Activated CD8-positive, alpha-beta T cell treated with anti-CD3 and anti-CD28 coated beads for 36 hours (primary cell): Measurements from ENCODE around the gene BTN2A1. TPM values are rescaled to one million over a fixed set of nuclear protein-coding genes. Genes with fewer than 3 reads are reported as not detected.

ENCODE experiments used
- ATAC-seq: fragments of 200-7000 bp; cut with Tn5 transposase; one replicate; pipeline ENCODE4 v1.10.0; 2021; ENCODE audit warnings: mild to moderate bottlenecking, moderate library complexity
- CTCF ChIA-PET: fragments of 350-600 bp; sonication (Branson Sonifier 250); formaldehyde crosslinking; loops from one replicate; lab custom pipeline; 2021; ENCODE audit warnings: antibody characterized with exemption; lab: Charles Lee
- POLR2A ChIA-PET: fragments of 350-600 bp; sonication (Branson Sonifier 250); formaldehyde crosslinking; loops from one replicate; lab custom pipeline; 2021; ENCODE audit warnings: antibody characterized with exemption; lab: Charles Lee
- DNase-seq: peaks from one replicate; pipeline ENCODE4 v3.0.0-alpha.2; 2020
- H3K27ac Mint-ChIP-seq: one replicate; pipeline ENCODE4 v1.8.0; 2021; ENCODE audit warnings: mild to moderate bottlenecking, mixed read lengths
- H3K27me3 Mint-ChIP-seq: one replicate; pipeline ENCODE4 v1.8.0; 2021; ENCODE audit warnings: mixed read lengths
- H3K36me3 Mint-ChIP-seq: one replicate; pipeline ENCODE4 v1.8.0; 2021; ENCODE audit warnings: low read depth, mixed read lengths
- H3K4me1 Mint-ChIP-seq: one replicate; pipeline ENCODE4 v1.8.0; 2021; ENCODE audit warnings: low read depth, mixed read lengths
- H3K4me3 Mint-ChIP-seq: one replicate; pipeline ENCODE4 v1.8.0; 2021; ENCODE audit warnings: mild to moderate bottlenecking, moderate library complexity, mixed read lengths
- H3K9me3 Mint-ChIP-seq: one replicate; pipeline ENCODE4 v1.8.0; 2021; ENCODE audit warnings: mixed read lengths
- intact Hi-C: fragments of 100-400 bp; cut with micrococcal nuclease; formaldehyde crosslinking; loops from one replicate; pipeline ENCODE4 v1.10.0; 2022
- total RNA-seq, 2 experiments: library from RNA; stranded (reverse); gene quantifications; one replicate each; pipeline ENCODE4 v1.2.3, GENCODE V29; 2021
- TF ChIP-seq, protein P1 (sequence below): fragments of 200-600 bp; IDR thresholded peaks from one replicate; pipeline ENCODE4 v1.8.0; 2022; ENCODE audit warnings: antibody characterized with exemption, mild to moderate bottlenecking

BTN2A1 gene
- 10 to 100 TPM; 14.2 to 16.2 TPM for total RNA-seq

DNA sequence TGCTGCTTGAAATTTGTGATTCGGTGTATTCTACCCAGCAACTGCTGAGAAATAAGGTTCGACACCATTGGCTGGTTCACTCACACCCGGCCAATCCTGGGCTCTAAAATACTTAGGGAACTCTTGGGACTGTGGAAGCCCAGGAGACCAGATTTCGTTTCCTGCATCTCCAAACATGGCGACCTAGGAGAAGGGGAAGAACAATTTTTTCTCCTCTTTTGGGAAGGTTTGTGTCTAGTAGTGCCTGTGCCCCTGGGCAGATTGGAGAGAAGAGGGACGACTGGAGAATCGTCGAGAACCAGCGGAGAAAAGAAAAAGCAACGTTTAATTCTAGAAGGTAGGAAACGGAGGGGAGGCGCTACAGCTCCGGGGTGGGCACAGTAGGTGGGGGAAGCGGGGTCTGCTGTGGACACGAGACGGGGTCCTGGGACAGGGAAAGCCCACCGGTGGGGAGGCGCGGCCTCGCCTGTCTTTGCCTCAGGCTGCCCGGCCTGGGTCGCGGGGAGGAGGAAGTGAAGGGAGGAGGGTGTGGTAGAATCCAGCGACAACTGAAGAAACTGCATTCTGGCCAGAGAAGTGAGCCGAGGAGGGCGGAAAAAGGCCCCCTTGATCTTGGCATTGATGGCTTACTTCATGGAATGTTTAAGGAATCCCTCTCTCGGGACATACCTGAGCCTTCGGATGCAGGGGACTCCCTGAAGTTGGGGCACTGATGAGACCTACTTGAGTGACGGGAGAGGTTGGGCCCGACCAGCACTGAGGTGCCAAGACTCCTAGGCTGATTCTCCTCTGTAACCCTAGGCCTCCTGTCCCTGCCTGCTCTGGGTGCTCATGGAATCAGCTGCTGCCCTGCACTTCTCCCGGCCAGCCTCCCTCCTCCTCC, at the start of gene BTN2A1:
BTN2A1 (plus strand) TSS at position 150 of the 883 bp plus-strand sequence; CDS start at position 832, 682 bp downstream.
- H3K4me3 Mint-ChIP-seq = peak within 1 kb of the TSS; percentile 92

DNA sequence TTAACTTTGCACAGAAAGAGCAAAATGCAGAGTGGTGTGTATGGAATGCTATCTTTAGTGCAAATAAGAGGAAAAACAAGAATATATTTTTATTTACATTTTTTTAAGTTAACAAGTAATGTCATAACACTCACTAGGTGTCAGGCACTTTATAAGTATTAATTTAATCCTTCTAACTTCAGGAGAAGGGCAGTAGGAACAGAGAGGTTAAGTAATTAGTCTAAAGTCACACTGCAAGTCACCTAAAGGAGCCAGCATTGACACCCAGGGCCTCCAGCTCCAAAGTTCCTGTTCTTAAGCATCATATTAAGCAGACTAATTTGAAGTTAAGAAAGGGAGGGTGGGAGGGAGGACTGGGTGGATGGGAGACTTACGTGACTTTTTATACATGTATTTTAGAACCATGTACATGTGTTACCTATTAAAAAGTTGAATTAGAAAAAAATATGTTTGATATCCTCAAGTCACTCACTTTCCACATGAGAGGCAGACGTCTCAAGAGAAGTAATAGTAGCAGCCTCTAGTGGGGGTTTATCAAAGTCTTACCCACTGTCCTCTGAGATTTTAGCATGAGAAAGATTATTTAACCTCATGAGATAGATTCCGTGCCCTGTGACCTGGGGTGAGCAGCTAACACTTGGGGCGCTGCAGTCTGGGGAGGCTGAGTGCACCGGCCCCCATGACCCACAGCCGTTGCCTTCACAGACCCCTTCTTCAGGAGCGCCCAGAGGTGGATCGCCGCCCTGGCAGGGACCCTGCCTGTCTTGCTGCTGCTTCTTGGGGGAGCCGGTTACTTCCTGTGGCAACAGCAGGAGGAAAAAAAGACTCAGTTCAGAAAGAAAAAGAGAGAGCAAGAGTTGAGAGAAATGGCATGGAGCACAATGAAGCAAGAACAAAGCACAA, 48.7 kb upstream of the BTN2A1 start:
- CTCF ChIA-PET = no interaction called here
- ATAC-seq (no peak), DNase-seq (no peak)
- intact Hi-C loops = no loop called here
- TF ChIP-seq, protein P1, sequence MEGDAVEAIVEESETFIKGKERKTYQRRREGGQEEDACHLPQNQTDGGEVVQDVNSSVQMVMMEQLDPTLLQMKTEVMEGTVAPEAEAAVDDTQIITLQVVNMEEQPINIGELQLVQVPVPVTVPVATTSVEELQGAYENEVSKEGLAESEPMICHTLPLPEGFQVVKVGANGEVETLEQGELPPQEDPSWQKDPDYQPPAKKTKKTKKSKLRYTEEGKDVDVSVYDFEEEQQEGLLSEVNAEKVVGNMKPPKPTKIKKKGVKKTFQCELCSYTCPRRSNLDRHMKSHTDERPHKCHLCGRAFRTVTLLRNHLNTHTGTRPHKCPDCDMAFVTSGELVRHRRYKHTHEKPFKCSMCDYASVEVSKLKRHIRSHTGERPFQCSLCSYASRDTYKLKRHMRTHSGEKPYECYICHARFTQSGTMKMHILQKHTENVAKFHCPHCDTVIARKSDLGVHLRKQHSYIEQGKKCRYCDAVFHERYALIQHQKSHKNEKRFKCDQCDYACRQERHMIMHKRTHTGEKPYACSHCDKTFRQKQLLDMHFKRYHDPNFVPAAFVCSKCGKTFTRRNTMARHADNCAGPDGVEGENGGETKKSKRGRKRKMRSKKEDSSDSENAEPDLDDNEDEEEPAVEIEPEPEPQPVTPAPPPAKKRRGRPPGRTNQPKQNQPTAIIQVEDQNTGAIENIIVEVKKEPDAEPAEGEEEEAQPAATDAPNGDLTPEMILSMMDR = no peak
- H3K27me3 Mint-ChIP-seq = no peaks in the 10 kb centered on the region
- POLR2A ChIA-PET = no interaction called here
- no peaks in the 10 kb centered on the region for H3K9me3 Mint-ChIP-seq
- H3K4me3 Mint-ChIP-seq = no peak overlapping the region
- peaks cover 42% of the 10 kb centered on the region for H3K4me1 Mint-ChIP-seq
- H3K27ac Mint-ChIP-seq = peak overlapping the region; percentile 53
- H3K36me3 Mint-ChIP-seq = peaks cover 57% of the 10 kb centered on the region

More for the DNA sequence above, at the start of gene BTN2A1:
- ATAC-seq = peak; percentile 98
- H3K9me3 Mint-ChIP-seq = no peaks in the 10 kb centered on the region
- H3K27ac Mint-ChIP-seq = peak within 1 kb of the TSS; percentile 95
- H3K27me3 Mint-ChIP-seq = no peaks in the 10 kb centered on the region
- TF ChIP-seq, protein P1 = no peak
- intact Hi-C loops = no loop called here
- peak; percentile 75 for DNase-seq
- ChIA-PET CTCF (no interaction called here), POLR2A (no interaction called here)
- peaks cover 50% of the 10 kb centered on the region for H3K4me1 Mint-ChIP-seq
- H3K36me3 Mint-ChIP-seq = peaks cover 42% of the 10 kb centered on the region

DNA sequence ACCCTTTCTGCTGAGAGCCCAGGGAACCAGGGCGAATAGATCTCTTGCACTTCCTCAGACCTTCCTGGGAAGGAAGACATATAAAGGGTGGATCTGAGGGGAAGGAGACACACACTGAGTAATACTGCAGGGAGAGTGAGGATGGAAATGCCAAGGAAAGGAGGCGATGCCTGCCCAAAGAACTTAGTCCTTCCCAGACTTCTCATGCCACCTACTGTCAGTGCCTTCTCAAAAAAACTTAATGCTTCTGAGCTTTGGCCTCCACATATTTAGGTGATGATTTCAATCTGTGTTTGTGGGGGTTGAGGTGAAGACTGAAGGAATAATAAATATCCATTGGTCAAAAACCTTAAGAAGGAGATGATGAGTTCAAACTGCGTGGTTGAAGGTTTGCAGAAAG, 46.0 kb upstream of the BTN2A1 start:
- peaks cover 50% of the 10 kb centered on the region for H3K36me3 Mint-ChIP-seq
- H3K4me3 Mint-ChIP-seq = no peak overlapping the region
- TF ChIP-seq, protein P1 = no peak
- intact Hi-C loops = no loop called here
- peaks cover 3% of the 10 kb centered on the region for H3K9me3 Mint-ChIP-seq
- no peaks in the 10 kb centered on the region for H3K27me3 Mint-ChIP-seq
- ChIA-PET CTCF (interaction anchor here (0.6 to 1.0 kb wide), 3 partner anchors 13 to 124 kb away, joined by 3 read pairs; no protein-coding TSS in a partner anchor), POLR2A (no interaction called here)
- peaks cover 20% of the 10 kb centered on the region for H3K4me1 Mint-ChIP-seq
- peak overlapping the region; percentile 23 for H3K27ac Mint-ChIP-seq
- DNase-seq (no peak), ATAC-seq (no peak)

DNA sequence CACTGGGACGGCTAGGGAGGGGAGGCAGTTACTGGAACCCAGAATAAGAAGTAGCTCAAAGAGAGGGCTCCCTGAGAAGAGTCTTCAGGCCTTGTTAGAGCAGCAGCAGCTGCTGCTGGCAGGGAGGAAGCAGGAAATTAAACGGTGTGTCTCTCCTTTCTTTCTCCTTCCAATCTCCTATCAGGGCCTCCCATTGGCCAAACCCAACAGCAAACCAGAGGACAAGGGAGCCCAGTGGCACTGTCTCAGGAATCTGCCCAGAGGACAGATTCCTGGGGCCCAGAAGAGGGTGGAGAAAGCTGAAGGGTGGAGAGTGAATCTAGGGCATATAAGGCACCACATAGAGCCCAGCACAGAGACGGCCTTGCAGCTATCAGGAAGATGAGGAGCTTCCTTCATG, 45.5 kb upstream of the BTN2A1 start:
- ATAC-seq (no peak), DNase-seq (no peak)
- peaks cover 8% of the 10 kb centered on the region for H3K9me3 Mint-ChIP-seq
- no peak overlapping the region for H3K4me3 Mint-ChIP-seq
- H3K36me3 Mint-ChIP-seq = peaks cover 46% of the 10 kb centered on the region
- POLR2A ChIA-PET = no interaction called here
- H3K27ac Mint-ChIP-seq = no peak overlapping the region
- TF ChIP-seq, protein P1 = no peak
- CTCF ChIA-PET = interaction anchor here (0.6 to 1.0 kb wide), 3 partner anchors 13 to 124 kb away, joined by 3 read pairs; no protein-coding TSS in a partner anchor
- no peaks in the 10 kb centered on the region for H3K27me3 Mint-ChIP-seq
- intact Hi-C loops = no loop called here
- peaks cover 15% of the 10 kb centered on the region for H3K4me1 Mint-ChIP-seq
